Urinary bladder (tissue), 4 donors: ENCODE data around the gene TAB2. TPM values are rescaled to one million over a fixed set of nuclear protein-coding genes. Genes with fewer than 3 reads are reported as not detected.
"Not testable (repeated sequence)": the region's sequence is repeated elsewhere in the genome, so short reads cannot be mapped to it uniquely, and the experiment has no call there.

Source experiments
- DNase-seq: peaks from one replicate; pipeline ENCODE4 v3.0.0-alpha.2; 2015; ENCODE audit errors: extremely low spot score
- H3K27ac ChIP-seq: one replicate; pipeline ENCODE4 v1.5.1; 2013; ENCODE audit warnings: low read depth, mild to moderate bottlenecking, moderate library complexity
- H3K36me3 ChIP-seq: one replicate; pipeline ENCODE4 v1.6.1; 2013; ENCODE audit warnings: mild to moderate bottlenecking, moderate library complexity; ENCODE audit not compliant: insufficient read depth
- H3K4me1 ChIP-seq: one replicate; pipeline ENCODE4 v1.6.1; 2013; ENCODE audit warnings: mild to moderate bottlenecking, moderate library complexity; ENCODE audit not compliant: insufficient read depth
- H3K4me3 ChIP-seq: one replicate; pipeline ENCODE4 v1.5.1; 2013; ENCODE audit warnings: low read depth, low read length
- WGBS: extraction: QIAGEN DNeasy Blood & Tissue Kit; methylation state at CpG from one replicate; pipeline ENCODE4 v1.1.7; 2013; 5-methylcytosine and 5-hydroxymethylcytosine counted together
- polyA plus RNA-seq: library from polyadenylated mRNA; stranded (reverse); fragments of 200-250 nt; gene quantifications from one replicate; pipeline ENCODE4 v1.2.3, GENCODE V29; 2013
- total RNA-seq: library from RNA; depleted of rRNA; stranded (reverse); fragments of >200 nt; gene quantifications from one replicate; pipeline ENCODE4 v1.2.3, GENCODE V29; 2014
- donor health status: healthy with polysubstance abuse.
- donor health status: healthy.

Gene TAB2
- total and polyA plus RNA-seq, 2 donors: 42.2 to 78.3 TPM

DNA sequence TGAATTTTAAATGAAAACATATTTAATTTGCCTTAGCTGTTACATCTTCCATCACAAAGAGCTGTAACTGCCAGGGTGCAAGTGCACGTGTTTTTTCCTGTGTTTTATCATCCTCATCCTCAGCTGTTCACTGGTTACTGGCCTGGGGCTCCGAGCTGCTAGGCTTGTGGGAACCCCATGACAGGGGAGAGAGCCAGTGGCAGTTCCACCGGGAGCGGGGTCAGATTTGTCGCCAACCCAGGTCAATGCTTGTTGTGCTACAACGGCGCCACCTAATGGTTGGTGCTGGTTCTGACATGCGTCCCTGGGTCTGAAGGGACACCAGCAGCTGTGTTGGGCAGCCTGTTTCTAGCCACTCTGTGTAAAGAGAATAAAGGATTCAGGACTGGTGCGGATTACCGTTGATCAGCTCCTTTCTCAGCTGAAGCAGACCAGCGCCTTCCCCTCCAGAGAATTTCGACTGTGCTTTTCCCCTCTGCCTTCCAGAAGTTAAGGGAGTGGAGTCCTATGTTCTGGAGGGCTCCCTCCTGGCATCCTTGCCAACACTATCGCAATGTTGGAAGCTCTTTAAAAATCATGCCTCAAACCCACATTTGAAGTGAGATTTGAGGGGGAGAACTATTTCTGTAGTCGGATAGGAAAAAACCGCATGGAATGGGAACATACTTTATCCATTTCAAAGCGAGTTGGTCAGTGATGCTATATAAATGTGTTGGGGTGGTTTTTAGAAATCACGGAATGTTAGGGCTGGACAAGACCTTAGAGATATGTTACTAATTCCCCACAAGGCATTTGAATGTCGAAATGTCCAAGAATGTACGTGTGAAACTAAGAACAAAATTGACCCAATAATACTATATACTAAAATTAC lies 114.6 kb downstream of the TAB2 start:
- no peak overlapping the region for H3K4me3 ChIP-seq
- H3K27ac ChIP-seq: no peak overlapping the region
- H3K4me1 ChIP-seq: no peaks in the 10 kb centered on the region
- H3K36me3 ChIP-seq: no peaks in the 10 kb centered on the region
- 30% methylated on average over 19 of the region's 19 CpGs for WGBS
- no peak for DNase-seq

DNA sequence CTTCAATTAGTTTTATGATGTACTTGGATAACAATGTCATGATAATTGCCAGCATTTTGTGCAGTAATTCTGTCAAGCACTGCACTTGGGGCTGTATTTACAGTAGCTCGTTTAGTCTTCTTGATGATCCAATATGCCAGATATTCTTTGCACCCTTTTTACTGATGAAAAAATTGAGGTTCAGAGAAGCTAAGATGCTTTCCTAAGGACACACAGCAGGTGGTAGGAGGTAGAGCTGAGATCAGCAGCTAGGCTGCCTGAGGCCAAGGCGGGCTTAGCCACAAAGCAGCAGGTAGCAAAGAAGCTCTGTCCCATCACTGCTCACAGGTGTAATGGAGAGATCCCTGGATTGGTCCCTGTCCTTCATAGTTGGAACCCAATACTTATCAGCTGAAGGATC lies 115.9 kb downstream of the TAB2 start:
- no peak overlapping the region for H3K4me3 ChIP-seq
- DNase-seq: no peak

DNA sequence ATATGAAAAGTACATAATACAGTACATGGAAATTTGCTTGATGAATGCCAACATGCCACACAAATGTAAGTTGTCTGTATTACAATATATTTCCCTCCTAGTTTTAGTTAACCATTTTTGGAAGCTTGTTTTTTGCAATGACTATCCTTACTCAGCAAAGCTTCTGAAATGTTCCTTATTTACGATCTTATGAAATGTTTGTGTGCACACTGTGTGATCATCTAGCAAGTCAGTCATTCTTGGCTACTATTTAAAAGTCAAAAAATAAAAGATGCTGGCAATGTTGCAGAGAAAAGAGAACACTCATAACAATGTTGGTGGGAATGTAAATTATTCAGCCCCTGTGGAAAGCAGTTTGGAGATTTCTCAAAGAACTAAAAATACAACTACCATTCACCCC lies 116.4 kb downstream of the TAB2 start:
- WGBS: 23% methylated on average over 1 of the region's 1 CpG
- Histone ChIP-seq H3K36me3 (no peaks in the 10 kb centered on the region), H3K4me3 (no peak overlapping the region), H3K4me1 (no peaks in the 10 kb centered on the region), H3K27ac (no peak overlapping the region)
- no peak for DNase-seq

More for the DNA sequence above, 115.9 kb downstream of the TAB2 start:
- H3K27ac ChIP-seq: no peak overlapping the region
- WGBS: 84% methylated on average over 2 of the region's 2 CpGs
- H3K4me1 ChIP-seq: no peaks in the 10 kb centered on the region
- H3K36me3 ChIP-seq: no peaks in the 10 kb centered on the region

DNA sequence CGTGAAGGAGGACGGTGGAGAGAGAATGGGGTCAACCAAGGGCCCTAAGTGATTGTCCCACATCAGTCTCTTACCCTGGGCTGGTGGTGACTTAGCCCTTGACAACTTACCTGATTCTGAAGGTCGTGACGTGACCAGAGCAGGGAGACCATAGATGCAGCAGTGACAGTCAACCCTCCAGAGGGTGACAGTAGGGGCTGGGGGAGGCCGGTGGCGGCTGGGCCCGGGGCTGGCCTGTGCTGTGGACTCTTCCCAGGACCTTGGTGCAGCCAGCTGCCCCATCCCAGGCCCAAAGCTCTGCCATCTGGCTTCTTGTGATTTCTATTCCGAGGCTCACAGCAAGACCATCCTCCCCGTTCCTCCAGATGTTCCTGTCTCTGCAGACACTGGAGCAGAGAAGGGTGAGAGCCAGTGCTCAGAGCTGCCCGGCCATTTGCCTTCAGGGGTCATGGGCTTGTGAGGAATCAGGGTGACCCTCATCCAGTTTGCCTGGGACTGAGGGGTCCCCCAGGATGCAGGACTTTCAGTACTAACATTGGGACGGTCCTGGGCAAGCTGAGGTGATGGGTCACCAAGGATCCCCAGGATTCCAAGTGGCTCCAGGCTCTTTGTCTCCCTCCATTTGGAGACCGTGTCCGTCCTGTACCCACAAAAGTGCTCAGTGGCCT lies 118.5 kb downstream of the TAB2 start:
- Histone ChIP-seq H3K4me3 (no peak overlapping the region), H3K4me1 (no peaks in the 10 kb centered on the region), H3K36me3 (no peaks in the 10 kb centered on the region), H3K27ac (no peak overlapping the region)
- 96% methylated on average over 13 of the region's 13 CpGs for WGBS
- no peak for DNase-seq

DNA sequence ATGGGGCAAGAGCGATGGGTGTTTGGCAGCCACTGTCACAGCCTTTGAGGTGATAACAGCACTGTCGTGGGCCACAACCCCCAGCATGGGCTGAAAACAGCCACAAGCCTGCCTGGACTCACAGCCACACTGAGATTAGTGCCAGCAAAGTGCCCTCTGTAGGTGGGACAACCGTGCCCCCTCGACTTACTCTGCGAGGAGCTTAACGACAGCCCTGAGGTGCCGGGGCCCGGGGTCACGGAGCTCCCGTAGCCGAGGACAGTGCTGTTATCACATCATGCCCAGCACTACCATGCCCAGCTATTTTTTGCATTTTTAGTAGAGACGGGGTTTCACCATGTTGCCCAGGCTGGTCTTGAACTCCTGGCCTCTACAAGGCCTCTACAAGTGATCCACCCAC lies 119.1 kb downstream of the TAB2 start:
- DNase-seq: no peak
- Histone ChIP-seq H3K4me3 (no peak overlapping the region), H3K4me1 (no peaks in the 10 kb centered on the region), H3K27ac (no peak overlapping the region), H3K36me3 (no peaks in the 10 kb centered on the region)
- WGBS: 96% methylated on average over 12 of the region's 12 CpGs

DNA sequence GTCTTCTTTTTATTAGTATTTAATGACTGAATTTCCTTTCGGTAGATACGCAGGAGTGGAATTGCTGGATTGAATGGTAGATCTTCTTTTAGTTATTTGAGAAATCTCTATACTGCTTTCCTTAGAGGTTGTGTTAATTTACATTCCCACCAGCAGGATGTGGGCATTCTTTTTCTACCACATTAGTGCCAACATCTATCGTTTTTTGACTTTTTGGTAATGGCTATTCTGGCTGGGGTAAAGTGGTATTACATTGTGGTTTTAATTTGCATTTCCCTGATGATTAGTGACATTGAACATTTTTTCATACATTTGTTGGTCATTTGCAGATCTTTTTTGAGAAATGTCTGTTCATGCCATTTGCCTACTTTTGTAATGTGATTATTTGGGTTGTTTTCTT lies 119.7 kb downstream of the TAB2 start:
- no peak overlapping the region for H3K27ac ChIP-seq
- WGBS: 90% methylated on average over 3 of the region's 3 CpGs
- H3K36me3 ChIP-seq: no peaks in the 10 kb centered on the region
- no peak overlapping the region for H3K4me3 ChIP-seq
- H3K4me1 ChIP-seq: no peaks in the 10 kb centered on the region
- DNase-seq: no peak

DNA sequence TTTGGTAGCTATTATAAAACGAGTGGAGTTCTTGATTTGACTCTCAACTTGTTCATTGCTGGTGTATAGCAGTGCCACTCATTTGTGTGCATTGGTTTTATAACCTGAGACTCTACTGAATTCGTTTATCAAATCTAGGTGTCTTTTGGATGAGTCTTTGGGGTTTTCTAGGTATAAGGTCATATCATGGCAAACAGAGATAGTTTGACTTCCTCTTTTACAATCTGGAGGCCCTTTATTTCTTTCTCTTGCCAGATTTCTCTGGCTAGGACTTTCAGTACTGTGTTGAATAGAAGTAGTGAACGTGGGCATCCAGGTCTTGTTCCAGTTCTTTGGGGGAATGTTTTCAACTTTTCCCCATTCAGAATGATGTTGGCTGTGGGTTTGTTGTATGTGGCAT lies 121.3 kb downstream of the TAB2 start:
- Histone ChIP-seq H3K4me1 (no peaks in the 10 kb centered on the region), H3K4me3 (no peak overlapping the region), H3K36me3 (no peaks in the 10 kb centered on the region), H3K27ac (no peak overlapping the region)
- DNase-seq: no peak
- 81% methylated on average over 3 of the region's 3 CpGs for WGBS

DNA sequence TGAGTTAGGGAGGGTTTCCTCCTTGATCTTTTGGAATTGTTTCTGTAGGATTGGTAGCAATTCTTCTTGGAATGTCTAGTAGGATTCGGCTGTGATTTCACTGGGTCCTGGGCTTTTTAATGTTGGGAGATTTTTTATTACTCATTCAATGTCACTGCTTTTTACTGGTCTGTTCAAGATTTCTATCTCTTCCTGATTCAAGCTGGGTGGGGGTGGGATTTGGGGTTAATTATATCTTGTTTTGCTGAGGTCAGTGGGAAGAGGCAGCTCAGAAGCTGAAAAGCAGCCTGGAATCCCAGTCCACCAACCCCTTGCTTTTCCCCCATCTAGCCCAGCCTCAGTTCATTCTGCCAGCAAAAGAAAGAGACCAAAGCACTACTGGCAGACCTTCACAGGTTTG lies 122.1 kb downstream of the TAB2 start:
- no peak overlapping the region for H3K4me3 ChIP-seq
- WGBS: 90% methylated on average over 1 of the region's 1 CpG
- no peak for DNase-seq
- no peak overlapping the region for H3K27ac ChIP-seq
- no peaks in the 10 kb centered on the region for H3K4me1 ChIP-seq
- H3K36me3 ChIP-seq: no peaks in the 10 kb centered on the region

DNA sequence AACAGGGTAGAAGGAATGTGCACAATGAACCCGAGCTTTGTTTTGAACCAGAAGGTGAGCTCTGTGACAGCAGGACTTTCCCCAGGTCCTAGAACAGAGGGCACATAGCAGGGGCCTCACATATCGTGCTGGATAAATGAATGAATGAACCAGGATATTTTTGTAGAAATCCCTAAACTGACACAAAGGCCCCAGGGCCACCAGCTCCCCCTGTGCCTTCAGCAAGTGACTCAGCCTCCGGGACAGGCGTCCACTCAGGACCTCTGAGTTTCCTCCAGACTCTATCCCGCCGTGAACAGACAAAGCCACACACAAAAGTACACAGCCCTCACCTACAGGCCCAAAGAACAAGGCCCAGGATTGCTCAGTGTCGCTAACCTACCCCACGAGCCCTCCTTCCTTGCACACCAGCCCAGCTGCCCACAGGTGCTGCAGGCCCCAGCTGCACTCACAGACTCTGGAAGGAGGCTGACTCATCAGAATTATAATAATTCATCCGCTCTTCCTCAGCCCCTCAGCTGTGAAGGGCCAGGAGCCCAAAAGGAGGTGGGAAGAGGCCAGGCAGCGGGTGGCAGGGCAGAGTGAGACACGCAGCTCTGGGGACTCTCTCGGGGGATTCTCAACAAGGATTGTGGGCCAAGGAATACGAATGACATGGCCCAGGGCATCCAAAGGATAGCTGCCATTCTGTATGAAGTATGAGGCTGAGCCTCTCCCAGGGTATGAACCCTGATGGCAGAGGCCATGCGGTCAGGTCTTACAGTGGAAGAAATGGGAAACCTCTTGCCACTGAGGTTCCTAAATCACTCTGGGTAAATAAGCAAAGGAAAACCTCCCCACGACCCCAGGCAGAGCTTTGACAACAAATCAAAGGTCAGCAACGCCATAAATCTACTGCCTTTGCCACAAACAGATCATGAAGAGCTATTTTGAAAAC lies 123.5 kb downstream of the TAB2 start:
- H3K4me1 ChIP-seq: no peaks in the 10 kb centered on the region
- H3K4me3 ChIP-seq: no peak overlapping the region
- DNase-seq: no peak
- H3K36me3 ChIP-seq: no peaks in the 10 kb centered on the region
- 77% methylated on average over 16 of the region's 16 CpGs for WGBS
- H3K27ac ChIP-seq: no peak overlapping the region

DNA sequence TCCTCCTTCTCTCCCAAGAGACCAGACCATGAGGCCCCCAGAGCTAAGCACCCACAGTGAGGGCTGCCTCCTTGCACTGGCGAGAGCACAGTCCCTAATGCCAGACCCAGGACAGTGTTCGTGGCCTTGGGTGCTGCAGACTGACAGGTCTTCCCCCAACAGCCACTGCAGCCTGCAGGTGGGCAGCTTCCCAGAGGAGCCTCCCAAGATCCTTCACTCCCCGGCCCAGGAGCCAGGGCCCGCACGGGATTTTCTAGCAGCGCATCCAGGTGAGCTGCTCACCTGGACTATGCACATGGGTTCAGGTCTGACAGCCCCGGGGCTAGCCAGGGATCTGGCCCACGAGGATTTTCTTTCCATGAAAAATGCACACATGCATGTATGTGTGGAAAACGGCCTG lies 124.2 kb downstream of the TAB2 start:
- Histone ChIP-seq H3K4me3 (no peak overlapping the region), H3K27ac (no peak overlapping the region), H3K36me3 (no peaks in the 10 kb centered on the region), H3K4me1 (no peaks in the 10 kb centered on the region)
- 86% methylated on average over 9 of the region's 9 CpGs for WGBS
- no peak for DNase-seq

DNA sequence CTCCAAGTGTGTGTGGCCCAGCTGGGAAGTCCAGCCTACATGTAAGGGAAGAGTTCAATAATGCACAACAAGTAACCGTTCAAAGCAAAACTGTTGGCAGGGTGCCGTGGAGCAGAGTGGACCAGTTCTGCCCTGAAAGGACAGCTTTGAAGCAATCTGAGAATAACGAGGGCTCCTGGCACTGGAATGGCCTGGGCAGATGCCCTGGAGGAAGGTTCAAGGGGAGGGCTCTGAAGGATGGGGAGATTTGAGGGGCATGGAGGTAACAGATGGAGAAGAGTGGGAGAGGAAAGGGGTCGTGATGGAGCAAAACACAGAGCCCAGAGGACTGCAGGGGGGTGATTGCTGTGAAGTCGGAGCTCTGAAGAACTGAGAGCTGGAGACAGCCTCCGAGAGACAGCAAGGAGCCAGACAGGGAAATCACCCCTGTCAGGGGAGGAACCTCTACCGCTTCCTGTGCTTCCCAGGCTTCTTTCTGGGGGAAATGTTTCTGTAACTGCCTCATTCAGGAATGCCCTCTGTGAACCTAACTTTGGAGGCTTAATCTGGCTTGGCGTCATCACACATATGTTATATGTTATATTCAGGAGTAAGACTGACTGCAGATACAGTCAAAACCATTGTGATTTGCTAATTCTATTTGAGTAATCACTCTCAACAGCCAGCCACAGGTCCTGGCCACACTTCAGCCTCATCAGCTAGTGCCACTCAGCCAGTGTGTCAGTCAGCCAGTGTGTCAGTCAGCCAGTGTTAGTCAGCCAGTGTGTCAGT lies 126.1 kb downstream of the TAB2 start:
- Histone ChIP-seq H3K4me3 (no peak overlapping the region), H3K27ac (no peak overlapping the region), H3K36me3 (no peaks in the 10 kb centered on the region), H3K4me1 (no peaks in the 10 kb centered on the region)
- WGBS: 60% methylated on average over 8 of the region's 8 CpGs
- DNase-seq: no peak

DNA sequence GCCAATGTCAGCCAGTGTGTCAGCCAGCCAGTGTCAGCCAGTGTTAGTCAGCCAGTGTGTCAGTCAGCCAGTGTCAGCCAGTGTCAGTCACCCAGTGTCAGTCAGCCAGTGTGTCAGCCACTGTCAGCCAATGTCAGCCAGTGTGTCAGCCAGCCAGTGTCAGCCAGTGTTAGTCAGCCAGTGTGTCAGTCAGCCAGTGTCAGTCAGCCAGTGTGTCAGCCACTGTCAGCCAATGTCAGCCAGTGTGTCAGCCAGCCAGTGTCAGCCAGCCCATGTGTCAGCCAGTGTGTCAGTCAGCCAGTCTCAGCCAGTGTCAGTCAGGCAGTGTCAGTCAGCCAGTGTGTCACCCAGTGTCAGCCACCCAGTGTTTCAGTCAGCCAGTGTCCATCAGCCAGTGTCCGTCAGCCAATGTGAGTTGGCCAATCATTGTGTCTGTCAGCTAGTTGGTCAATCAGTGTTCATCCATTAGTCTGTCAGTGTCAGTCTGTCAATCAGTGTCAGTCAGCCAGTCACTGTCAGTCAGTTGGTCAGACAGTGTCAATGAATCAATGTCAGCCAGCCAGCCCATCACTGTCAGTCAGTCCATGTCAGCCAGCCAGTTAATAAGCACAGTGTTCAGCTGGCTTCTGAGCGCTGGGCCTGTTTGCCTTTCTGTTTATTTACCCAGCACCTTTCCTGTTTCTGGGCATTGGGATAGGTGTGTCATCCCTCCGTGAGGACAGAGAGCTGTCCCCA lies 127.0 kb downstream of the TAB2 start:
- not testable (repeated sequence) for H3K4me1 ChIP-seq, H3K27ac ChIP-seq, H3K4me3 ChIP-seq, DNase-seq, H3K36me3 ChIP-seq
- WGBS: 98% methylated on average over 3 of the region's 3 CpGs
